ENCODE data around the gene SLC6A19.
"Not testable (repeated sequence)": the region's sequence is repeated elsewhere in the genome, so short reads cannot be mapped to it uniquely, and the experiment has no call there.

Gene SLC6A19

DNA sequence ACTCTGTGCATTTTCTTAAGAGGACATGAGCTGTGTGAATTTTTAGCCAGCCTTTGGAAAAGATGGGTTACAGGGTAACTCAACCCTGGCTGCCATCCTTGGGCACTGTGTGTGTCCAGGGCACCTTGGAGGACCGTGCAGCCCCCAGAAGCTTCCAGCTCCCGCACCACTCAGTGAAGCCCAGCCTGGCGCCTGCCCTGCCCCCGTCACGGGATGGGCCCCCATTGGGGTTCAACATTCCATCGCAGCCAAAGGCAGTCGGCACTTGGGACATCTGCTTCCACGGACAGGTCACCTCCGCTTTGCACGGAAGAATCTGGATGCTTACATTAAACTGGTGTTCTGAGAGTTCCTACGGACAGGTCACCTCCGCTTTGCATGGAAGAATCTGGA, 21.9 kb downstream of the SLC6A19 start:
- Histone ChIP-seq H3K27ac (ENCODE audit: low read length) (no peak overlapping the region), H3K27me3 (ENCODE audit: control insufficient read depth, insufficient read depth, low read length) (no peaks in the 10 kb centered on the region), H3K9ac (ENCODE audit: low read length) (no peak overlapping the region), H3K4me1 (ENCODE audit: control insufficient read depth, low read depth, low read length) (no peaks in the 10 kb centered on the region), H3K9me3 (ENCODE audit: control insufficient read depth, low read depth, low read length) (no peaks in the 10 kb centered on the region), H3K4me3 (ENCODE audit: low read length) (no peak overlapping the region), H3K36me3 (ENCODE audit: control insufficient read depth, low read depth, low read length) (no peaks in the 10 kb centered on the region)

DNA sequence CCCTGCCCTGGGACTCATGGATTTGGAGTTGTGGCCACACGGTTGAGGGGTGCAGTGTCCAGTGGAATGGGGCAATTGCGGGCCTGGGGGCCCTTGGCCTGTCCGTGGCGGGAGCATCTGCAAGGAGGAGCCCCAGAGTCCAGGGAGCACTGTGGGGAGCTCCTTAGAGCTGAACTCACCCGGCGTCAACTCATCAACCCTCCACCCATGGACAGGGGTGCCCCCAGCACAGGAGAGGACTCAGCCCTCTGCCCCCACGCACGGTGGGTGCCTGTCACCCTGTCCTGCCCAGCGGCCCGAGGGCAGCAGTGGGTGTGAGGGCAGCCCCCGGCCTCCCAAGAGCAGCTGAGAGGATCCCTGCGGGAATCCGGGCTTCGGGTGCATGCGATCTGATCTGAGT, 23.2 kb downstream of the SLC6A19 start:
- H3K27ac ChIP-seq (ENCODE audit: low read length), result no peak overlapping the region
- H3K4me1 ChIP-seq (ENCODE audit: control insufficient read depth, low read depth, low read length), result no peaks in the 10 kb centered on the region
- no peaks in the 10 kb centered on the region for H3K27me3 ChIP-seq (ENCODE audit: control insufficient read depth, insufficient read depth, low read length)
- H3K9me3 ChIP-seq (ENCODE audit: control insufficient read depth, low read depth, low read length), result no peaks in the 10 kb centered on the region
- H3K9ac ChIP-seq (ENCODE audit: low read length), result no peak overlapping the region
- no peak overlapping the region for H3K4me3 ChIP-seq (ENCODE audit: low read length)
- H3K36me3 ChIP-seq (ENCODE audit: control insufficient read depth, low read depth, low read length), result no peaks in the 10 kb centered on the region

DNA sequence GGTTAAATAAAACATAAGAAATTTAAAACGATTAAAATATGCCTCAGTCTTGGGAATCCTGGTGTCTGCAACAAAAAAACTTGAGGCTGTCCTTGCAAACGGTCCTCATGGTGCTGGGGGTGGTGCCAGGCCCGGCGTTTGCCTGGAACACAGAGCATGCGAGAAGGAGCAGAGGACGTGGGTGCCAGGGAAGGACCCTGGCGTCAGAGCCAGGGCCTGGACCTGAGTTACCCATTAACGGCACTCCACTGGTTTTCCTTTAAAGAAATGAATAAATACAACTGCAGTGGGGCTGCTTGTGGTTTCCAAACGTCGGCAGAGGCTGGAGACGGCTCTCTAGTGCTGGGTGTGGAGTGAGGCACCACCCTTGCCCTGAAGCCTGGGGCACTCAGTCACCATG, 23.7 kb downstream of the SLC6A19 start, which contains the start of gene SLC6A18:
TSS of gene SLC6A18 (plus strand) at position 301 of the 400 bp plus-strand sequence. CDS start at position 398, 97 bp downstream.
- Histone ChIP-seq H3K27me3 (ENCODE audit: control insufficient read depth, insufficient read depth, low read length) (no peaks in the 10 kb centered on the region), H3K9me3 (ENCODE audit: control insufficient read depth, low read depth, low read length) (no peaks in the 10 kb centered on the region), H3K4me3 (ENCODE audit: low read length) (no peak within 1 kb of the TSS), H3K27ac (ENCODE audit: low read length) (no peak within 1 kb of the TSS), H3K4me1 (ENCODE audit: control insufficient read depth, low read depth, low read length) (no peaks in the 10 kb centered on the region), H3K9ac (ENCODE audit: low read length) (no peak within 1 kb of the TSS), H3K36me3 (ENCODE audit: control insufficient read depth, low read depth, low read length) (no peaks in the 10 kb centered on the region)

DNA sequence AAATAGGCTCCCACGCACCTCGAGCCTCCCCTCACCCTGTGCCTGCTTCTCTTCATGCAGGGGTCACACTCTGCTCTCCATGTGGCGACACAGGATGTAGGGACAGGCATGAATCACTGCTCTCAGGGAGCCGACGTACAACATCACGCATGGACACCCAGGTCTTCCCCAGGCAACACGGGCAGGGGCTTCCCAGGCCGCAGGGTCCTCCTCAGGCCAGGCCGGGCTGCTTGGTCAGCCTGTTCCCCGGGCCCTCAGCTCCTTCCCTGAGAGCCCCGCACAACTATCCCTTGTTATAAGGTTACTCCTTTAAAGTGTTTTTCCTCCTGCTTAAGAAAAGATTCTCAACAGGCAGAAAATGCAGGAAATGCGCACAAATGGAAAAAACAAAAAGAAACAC, 24.8 kb downstream of the SLC6A19 start:
- H3K36me3 ChIP-seq (ENCODE audit: control insufficient read depth, low read depth, low read length), result no peaks in the 10 kb centered on the region
- H3K27ac ChIP-seq (ENCODE audit: low read length), result no peak overlapping the region
- H3K27me3 ChIP-seq (ENCODE audit: control insufficient read depth, insufficient read depth, low read length), result no peaks in the 10 kb centered on the region
- no peak overlapping the region for H3K9ac ChIP-seq (ENCODE audit: low read length)
- no peaks in the 10 kb centered on the region for H3K4me1 ChIP-seq (ENCODE audit: control insufficient read depth, low read depth, low read length)
- no peak overlapping the region for H3K4me3 ChIP-seq (ENCODE audit: low read length)
- H3K9me3 ChIP-seq (ENCODE audit: control insufficient read depth, low read depth, low read length), result no peaks in the 10 kb centered on the region

DNA sequence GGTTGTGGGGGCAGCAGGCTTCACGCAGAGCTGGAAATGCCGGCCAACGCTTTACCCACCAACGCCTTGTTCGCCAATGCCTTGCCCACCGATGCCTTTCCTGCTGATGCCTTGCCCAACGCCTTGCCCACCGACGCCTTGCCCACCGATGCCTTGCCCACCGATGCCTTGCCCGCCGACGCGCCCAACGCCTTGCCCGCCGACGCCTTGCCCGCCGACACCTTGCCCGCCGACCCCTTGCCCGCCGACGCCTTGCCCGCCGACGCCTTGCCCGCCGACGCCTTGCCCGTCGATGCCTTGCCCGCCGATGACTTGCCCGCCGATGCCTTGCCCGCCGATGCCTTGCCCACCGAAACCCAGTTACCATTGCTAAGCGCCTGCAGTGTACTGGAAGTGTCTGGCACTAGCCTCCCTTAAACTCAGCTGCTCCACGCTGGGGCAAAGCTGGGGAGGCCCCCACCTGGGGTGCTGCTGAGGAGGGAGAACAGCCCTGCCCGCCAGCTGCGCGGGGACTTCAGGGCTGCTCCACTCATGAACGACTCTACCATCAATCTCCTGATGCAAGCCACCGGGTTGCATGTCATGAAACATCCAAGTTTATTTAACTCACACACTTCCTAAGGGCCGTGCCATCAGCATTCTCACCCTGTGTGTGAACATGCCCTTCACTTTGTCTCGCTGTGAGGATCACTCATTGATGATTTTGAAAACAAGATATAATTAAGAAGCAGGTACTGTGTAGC, 25.6 kb downstream of the SLC6A19 start:
- Histone ChIP-seq H3K9ac (ENCODE audit: low read length) (no peak overlapping the region), H3K4me3 (ENCODE audit: low read length) (no peak overlapping the region), H3K9me3 (ENCODE audit: control insufficient read depth, low read depth, low read length) (no peaks in the 10 kb centered on the region), H3K27me3 (ENCODE audit: control insufficient read depth, insufficient read depth, low read length) (no peaks in the 10 kb centered on the region), H3K4me1 (ENCODE audit: control insufficient read depth, low read depth, low read length) (no peaks in the 10 kb centered on the region), H3K36me3 (ENCODE audit: control insufficient read depth, low read depth, low read length) (no peaks in the 10 kb centered on the region), H3K27ac (ENCODE audit: low read length) (no peak overlapping the region)

DNA sequence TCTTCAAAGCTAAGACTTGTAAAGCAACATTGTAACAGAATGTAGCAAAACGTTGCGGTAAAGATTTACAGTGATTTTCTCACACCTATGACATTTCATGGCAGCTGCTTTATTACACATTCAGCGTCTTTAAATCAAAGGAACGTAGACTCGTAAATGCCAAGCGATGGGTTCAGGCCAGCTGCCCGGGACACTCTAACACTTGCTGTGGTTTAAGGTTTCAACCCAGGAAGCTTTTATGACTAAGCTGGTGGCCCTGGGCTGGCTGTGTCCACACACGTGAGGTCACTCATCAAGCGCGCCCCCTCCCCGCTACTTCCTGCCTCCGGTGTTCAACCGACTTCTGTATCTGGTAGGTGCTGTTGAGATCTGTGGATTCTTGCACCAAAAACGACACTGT, 26.3 kb downstream of the SLC6A19 start:
- Histone ChIP-seq H3K9ac (ENCODE audit: low read length) (no peak overlapping the region), H3K4me3 (ENCODE audit: low read length) (no peak overlapping the region), H3K27me3 (ENCODE audit: control insufficient read depth, insufficient read depth, low read length) (no peaks in the 10 kb centered on the region), H3K27ac (ENCODE audit: low read length) (no peak overlapping the region), H3K4me1 (ENCODE audit: control insufficient read depth, low read depth, low read length) (no peaks in the 10 kb centered on the region), H3K9me3 (ENCODE audit: control insufficient read depth, low read depth, low read length) (no peaks in the 10 kb centered on the region), H3K36me3 (ENCODE audit: control insufficient read depth, low read depth, low read length) (no peaks in the 10 kb centered on the region)

DNA sequence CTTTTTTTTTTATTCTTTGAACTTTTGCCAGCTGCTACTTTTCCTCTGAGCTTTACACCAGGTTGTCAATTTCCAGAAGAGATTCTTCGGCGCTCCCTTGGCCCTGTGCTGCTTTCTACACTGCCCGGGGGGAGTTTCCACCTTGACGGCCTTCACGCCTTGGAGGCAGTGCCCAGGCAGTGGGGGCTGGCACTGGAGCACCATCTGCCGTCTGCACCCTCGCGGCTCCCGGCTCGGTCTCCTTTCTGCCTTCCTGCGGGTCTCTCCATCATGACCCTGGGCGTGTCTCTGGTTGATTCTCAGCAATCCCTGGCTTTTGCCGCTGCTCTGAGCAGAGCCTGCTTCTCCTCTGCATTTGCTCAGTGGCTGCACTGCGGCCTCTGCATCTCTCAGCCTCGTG, 26.7 kb downstream of the SLC6A19 start:
- no peak overlapping the region for H3K4me3 ChIP-seq (ENCODE audit: low read length)
- no peaks in the 10 kb centered on the region for H3K36me3 ChIP-seq (ENCODE audit: control insufficient read depth, low read depth, low read length)
- no peak overlapping the region for H3K9ac ChIP-seq (ENCODE audit: low read length)
- H3K27ac ChIP-seq (ENCODE audit: low read length), result no peak overlapping the region
- no peaks in the 10 kb centered on the region for H3K9me3 ChIP-seq (ENCODE audit: control insufficient read depth, low read depth, low read length)
- no peaks in the 10 kb centered on the region for H3K27me3 ChIP-seq (ENCODE audit: control insufficient read depth, insufficient read depth, low read length)
- H3K4me1 ChIP-seq (ENCODE audit: control insufficient read depth, low read depth, low read length), result no peaks in the 10 kb centered on the region

DNA sequence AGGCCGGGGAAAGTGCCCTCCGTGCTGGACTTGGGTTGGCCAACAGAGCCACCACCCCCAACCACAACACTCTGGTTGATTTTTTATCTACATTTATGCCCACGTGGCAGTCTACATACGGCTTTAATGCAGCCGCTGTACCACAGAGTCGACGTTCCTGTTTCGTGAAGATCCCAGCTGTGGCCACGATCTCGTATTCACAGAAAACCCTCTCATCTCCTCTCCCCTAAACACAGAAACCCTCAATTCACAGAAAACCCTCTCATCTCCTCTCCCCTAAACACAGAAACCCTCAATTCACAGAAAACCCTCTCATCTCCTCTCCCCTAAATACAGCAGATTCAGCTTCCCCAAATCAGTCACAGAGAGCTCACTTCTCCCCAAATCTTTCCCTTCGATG, 27.6 kb downstream of the SLC6A19 start:
- H3K4me1 ChIP-seq (ENCODE audit: control insufficient read depth, low read depth, low read length); H3K36me3 ChIP-seq (ENCODE audit: control insufficient read depth, low read depth, low read length); H3K27me3 ChIP-seq (ENCODE audit: control insufficient read depth, insufficient read depth, low read length); H3K27ac ChIP-seq (ENCODE audit: low read length); H3K4me3 ChIP-seq (ENCODE audit: low read length); H3K9me3 ChIP-seq (ENCODE audit: control insufficient read depth, low read depth, low read length); H3K9ac ChIP-seq (ENCODE audit: low read length): not testable (repeated sequence)

DNA sequence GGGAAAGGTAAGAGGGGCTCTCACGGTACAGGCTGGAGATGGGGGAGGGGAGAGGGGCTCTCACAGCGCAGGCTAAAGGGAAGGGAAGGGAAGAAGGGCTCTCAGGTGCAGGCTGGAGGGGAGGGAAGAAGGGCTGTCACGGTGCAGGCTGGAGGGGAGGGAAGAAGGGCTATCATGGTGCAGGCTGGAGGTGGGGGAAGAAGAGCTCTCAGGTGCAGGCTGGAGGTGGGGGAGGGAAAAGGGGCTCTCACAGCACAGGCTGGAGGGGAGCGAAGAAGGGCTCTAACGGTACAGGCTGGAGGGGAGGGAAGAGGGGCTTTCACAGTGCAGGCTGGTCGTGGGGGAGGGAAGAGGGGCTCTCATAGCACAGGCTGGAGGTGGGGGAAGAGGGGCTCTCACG, 28.4 kb downstream of the SLC6A19 start:
- Histone ChIP-seq H3K9me3 (ENCODE audit: control insufficient read depth, low read depth, low read length) (no peaks in the 10 kb centered on the region), H3K9ac (ENCODE audit: low read length) (no peak overlapping the region), H3K27me3 (ENCODE audit: control insufficient read depth, insufficient read depth, low read length) (no peaks in the 10 kb centered on the region), H3K27ac (ENCODE audit: low read length) (no peak overlapping the region), H3K4me3 (ENCODE audit: low read length) (no peak overlapping the region), H3K4me1 (ENCODE audit: control insufficient read depth, low read depth, low read length) (no peaks in the 10 kb centered on the region), H3K36me3 (ENCODE audit: control insufficient read depth, low read depth, low read length) (no peaks in the 10 kb centered on the region)

DNA sequence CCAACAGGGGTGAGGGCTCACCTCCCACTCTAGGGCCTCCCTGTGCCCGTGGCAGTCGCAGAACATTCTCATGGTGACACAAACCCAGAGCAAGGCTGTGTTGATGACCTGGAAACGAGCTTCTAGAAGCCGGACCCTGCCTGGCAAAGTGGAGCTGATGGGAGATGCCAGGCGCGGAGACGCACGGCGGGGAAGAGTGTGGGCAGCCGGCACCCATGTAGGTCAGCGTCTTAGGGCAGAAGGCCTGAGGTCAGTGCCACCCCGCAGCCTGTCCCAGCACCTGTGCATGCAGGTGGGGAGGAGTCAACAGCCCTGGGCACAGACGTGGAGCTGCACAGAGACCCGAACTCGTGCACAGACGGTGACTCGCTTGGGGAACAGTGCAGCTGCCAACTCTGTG, 29.2 kb downstream of the SLC6A19 start:
- Histone ChIP-seq H3K4me1 (ENCODE audit: control insufficient read depth, low read depth, low read length) (no peaks in the 10 kb centered on the region), H3K9ac (ENCODE audit: low read length) (no peak overlapping the region), H3K4me3 (ENCODE audit: low read length) (no peak overlapping the region), H3K27ac (ENCODE audit: low read length) (no peak overlapping the region), H3K9me3 (ENCODE audit: control insufficient read depth, low read depth, low read length) (no peaks in the 10 kb centered on the region), H3K27me3 (ENCODE audit: control insufficient read depth, insufficient read depth, low read length) (no peaks in the 10 kb centered on the region), H3K36me3 (ENCODE audit: control insufficient read depth, low read depth, low read length) (no peaks in the 10 kb centered on the region)

DNA sequence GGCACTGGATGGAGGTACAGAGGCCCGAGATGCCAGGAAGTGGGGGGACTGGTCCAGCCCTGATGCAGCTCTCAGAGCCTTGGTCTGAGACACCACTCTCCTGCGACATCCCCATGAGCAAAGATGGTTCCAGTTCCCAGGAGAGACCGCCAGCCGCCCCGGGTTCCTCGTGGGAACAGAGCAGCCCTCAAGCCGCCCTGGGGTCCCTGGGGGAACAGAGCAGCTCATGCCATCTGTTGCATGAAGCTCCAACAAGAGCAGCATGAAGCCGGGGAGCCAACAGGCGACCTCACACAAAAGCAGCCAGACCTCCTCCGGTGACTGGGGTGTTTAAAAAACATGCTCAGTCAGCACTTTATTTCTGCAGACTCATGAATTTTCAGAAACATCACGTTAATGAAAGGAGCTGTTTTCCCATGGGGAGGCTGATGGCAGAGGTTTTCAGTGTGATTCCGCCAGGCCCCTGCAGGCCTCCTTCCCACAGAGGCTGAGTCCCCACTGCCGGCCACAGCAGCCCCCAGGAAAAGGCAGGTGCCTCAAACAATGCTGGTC, 30.0 kb downstream of the SLC6A19 start:
- H3K9ac ChIP-seq (ENCODE audit: low read length), result no peak overlapping the region
- no peaks in the 10 kb centered on the region for H3K36me3 ChIP-seq (ENCODE audit: control insufficient read depth, low read depth, low read length)
- H3K27me3 ChIP-seq (ENCODE audit: control insufficient read depth, insufficient read depth, low read length), result no peaks in the 10 kb centered on the region
- no peak overlapping the region for H3K27ac ChIP-seq (ENCODE audit: low read length)
- H3K9me3 ChIP-seq (ENCODE audit: control insufficient read depth, low read depth, low read length), result no peaks in the 10 kb centered on the region
- no peak overlapping the region for H3K4me3 ChIP-seq (ENCODE audit: low read length)
- no peaks in the 10 kb centered on the region for H3K4me1 ChIP-seq (ENCODE audit: control insufficient read depth, low read depth, low read length)

DNA sequence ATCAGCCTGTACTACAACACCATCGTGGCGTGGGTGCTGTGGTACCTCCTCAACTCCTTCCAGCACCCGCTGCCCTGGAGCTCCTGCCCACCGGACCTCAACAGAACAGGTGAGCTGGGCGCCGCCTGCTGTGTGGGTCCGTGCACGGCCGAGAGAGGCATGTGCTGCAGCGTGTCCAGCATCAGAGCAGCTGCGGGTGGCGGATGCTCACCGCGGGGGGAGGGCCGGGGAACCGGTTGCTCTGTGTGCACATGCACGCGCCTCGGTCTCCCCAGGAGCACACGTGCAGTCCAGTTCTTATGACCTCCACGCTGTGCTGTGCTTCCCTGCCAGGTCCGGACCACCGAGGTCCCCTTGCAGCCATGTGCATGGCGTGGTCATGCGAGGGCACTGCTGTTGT, 31.4 kb downstream of the SLC6A19 start:
- H3K9me3 ChIP-seq (ENCODE audit: control insufficient read depth, low read depth, low read length), result no peaks in the 10 kb centered on the region
- H3K4me1 ChIP-seq (ENCODE audit: control insufficient read depth, low read depth, low read length), result no peaks in the 10 kb centered on the region
- no peaks in the 10 kb centered on the region for H3K36me3 ChIP-seq (ENCODE audit: control insufficient read depth, low read depth, low read length)
- no peaks in the 10 kb centered on the region for H3K27me3 ChIP-seq (ENCODE audit: control insufficient read depth, insufficient read depth, low read length)
- H3K9ac ChIP-seq (ENCODE audit: low read length), result no peak overlapping the region
- no peak overlapping the region for H3K27ac ChIP-seq (ENCODE audit: low read length)
- no peak overlapping the region for H3K4me3 ChIP-seq (ENCODE audit: low read length)
